ENCODE measurements around the gene SERTAD3. TPM values are rescaled to one million over a fixed set of nuclear protein-coding genes. Genes with fewer than 3 reads are reported as not detected.
"Not testable (repeated sequence)": the region's sequence is repeated elsewhere in the genome, so short reads cannot be mapped to it uniquely, and the experiment has no call there.

The SERTAD3 gene
- total and polyA plus RNA-seq, 2 experiments from 2014 or later, result 37.9 to 41.2 TPM

DNA sequence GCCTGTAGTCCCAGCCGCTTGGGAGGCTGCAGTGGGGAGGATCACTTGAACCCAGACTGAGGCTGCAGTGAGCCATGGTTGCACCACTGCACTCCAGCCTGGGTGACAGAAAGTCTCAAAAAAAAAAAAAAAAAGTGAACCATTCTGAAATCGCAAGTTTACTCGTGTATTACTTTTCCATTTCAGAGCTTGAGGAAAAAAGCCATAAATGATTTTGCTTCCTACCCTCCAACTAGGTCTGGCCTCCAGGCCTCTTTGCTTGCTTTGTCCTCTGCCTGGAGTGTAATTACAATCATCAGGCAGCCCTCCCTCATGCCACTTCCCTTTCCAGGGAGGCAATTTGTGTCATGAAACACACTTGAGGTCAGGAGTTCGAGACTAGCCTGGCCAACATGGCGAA is 12.9 kb upstream of the SERTAD3 start:
- WGBS, 2 experiments (ENCODE audit: low coverage in 1 of 2, low lambda C conversion rate in 2 of 2, missing lambda C conversion rate in 2 of 2), result 97 to 100% methylated on average over 5 of the region's 5 CpGs
- Histone ChIP-seq H3K4me1 (ENCODE audit: insufficient read depth) (no peaks in the 10 kb centered on the region), H2AFZ (no peak overlapping the region)

DNA sequence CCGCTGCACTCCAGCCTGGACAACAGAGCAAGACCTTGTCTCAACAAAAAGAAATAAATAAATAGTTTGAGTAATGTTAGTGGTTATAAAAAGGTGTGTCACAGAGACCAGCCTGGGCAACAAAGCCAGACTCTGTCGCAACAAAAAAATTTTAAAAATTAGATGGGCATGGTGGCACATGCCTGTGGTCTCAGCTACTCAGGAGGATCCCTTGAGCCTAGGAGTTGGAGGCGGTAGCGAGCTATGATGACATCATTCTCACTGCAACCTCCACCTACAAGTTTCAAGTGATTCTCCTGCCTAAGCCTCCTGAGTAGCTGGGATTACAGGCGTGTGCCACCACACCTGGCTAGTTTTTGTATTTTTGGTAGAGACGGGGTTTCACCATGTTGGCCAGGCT is 9.8 kb upstream of the SERTAD3 start:
- H3K4me1 ChIP-seq (ENCODE audit: insufficient read depth), result not testable (repeated sequence)

More for the DNA sequence above, 12.9 kb upstream of the SERTAD3 start:
- no peaks in the 10 kb centered on the region for H3K36me3 ChIP-seq (ENCODE audit: low read depth)
- no peaks in the 10 kb centered on the region for H3K9me2 ChIP-seq (ENCODE audit: insufficient read depth)
- no peaks in the 10 kb centered on the region for H3K27me3 ChIP-seq (replicated peaks; ENCODE audit: insufficient read depth)
- H3K79me2 ChIP-seq (ENCODE audit: insufficient read depth), result no peaks in the 10 kb centered on the region
- no peaks in the 10 kb centered on the region for H4K20me1 ChIP-seq (ENCODE audit: insufficient read depth)
- H3F3A ChIP-seq (ENCODE audit: insufficient read depth), result no peaks in the 10 kb centered on the region
- in situ Hi-C loops (cut with MboI), result no loop called here
- no peak for TF ChIP-seq EZH2phosphoT487 (IDR thresholded peaks at IDR 0.05; ENCODE audit: insufficient read depth, low read depth)
- no peak for TF ChIP-seq EZH2 (IDR thresholded peaks at IDR 0.05; ENCODE audit: insufficient read depth, poor library complexity, severe bottlenecking)
- no peak overlapping the region for H3K27ac ChIP-seq
- no peak overlapping the region for H3K9ac ChIP-seq
- H3K9me3 ChIP-seq (ENCODE audit: low read depth), result no peaks in the 10 kb centered on the region
- H3K4me3 ChIP-seq, result no peak overlapping the region
- H3K4me2 ChIP-seq (ENCODE audit: unreplicated experiment), result no peak overlapping the region
- no peak for DNase-seq

DNA sequence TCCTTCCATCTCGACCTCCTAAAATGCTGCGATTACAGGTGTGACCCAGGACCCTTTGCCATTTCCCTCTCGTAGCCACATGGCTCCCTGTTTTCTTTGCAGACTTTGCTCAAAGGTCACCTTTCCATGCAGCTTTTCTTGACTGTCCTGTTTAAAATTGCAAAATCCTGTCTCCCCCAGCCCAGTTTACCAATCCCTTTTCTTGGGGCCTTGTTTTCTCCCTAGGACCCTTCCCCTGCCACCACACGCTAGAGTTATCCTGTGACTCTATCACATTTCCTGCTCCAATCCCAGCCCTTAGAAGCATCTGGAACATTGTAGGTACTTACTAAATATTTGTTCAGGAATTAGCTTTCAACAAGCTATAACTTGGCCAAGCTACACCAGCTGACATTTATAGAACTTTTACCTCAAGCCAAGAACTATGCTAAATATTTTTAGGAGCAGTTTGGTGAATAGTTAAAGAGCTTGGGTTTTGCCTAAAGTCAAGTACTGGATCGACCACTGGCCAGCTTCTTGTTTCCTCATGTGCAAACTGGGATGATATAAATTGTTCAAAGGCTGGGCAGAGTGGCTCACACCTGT is 9.1 kb upstream of the SERTAD3 start:
- no peaks in the 10 kb centered on the region for H3K79me2 ChIP-seq (ENCODE audit: insufficient read depth)
- H3F3A ChIP-seq (ENCODE audit: insufficient read depth), result no peaks in the 10 kb centered on the region
- no peak overlapping the region for H2AFZ ChIP-seq
- in situ Hi-C loops (cut with MboI), result no loop called here
- WGBS, 2 experiments (ENCODE audit: low coverage in 1 of 2, low lambda C conversion rate in 2 of 2, missing lambda C conversion rate in 2 of 2), result 78 to 80% methylated on average over 5 of the region's 5 CpGs
- no peak overlapping the region for H3K4me2 ChIP-seq (ENCODE audit: unreplicated experiment)
- no peak overlapping the region for H3K9ac ChIP-seq
- no peak overlapping the region for H3K4me3 ChIP-seq
- no peaks in the 10 kb centered on the region for H3K9me3 ChIP-seq (ENCODE audit: low read depth)
- no peaks in the 10 kb centered on the region for H3K9me2 ChIP-seq (ENCODE audit: insufficient read depth)
- H3K27ac ChIP-seq, result no peak overlapping the region
- H4K20me1 ChIP-seq (ENCODE audit: insufficient read depth), result no peaks in the 10 kb centered on the region
- H3K27me3 ChIP-seq (replicated peaks; ENCODE audit: insufficient read depth), result no peaks in the 10 kb centered on the region
- DNase-seq, result no peak
- no peaks in the 10 kb centered on the region for H3K4me1 ChIP-seq (ENCODE audit: insufficient read depth)
- no peaks in the 10 kb centered on the region for H3K36me3 ChIP-seq (ENCODE audit: low read depth)
- TF ChIP-seq EZH2 (IDR thresholded peaks at IDR 0.05; ENCODE audit: insufficient read depth, poor library complexity, severe bottlenecking) (no peak), EZH2phosphoT487 (IDR thresholded peaks at IDR 0.05; ENCODE audit: insufficient read depth, low read depth) (no peak)

More for the DNA sequence above, 9.8 kb upstream of the SERTAD3 start:
- H3K9me2 ChIP-seq (ENCODE audit: insufficient read depth); H3K36me3 ChIP-seq (ENCODE audit: low read depth); H3K4me3 ChIP-seq; H3K27me3 ChIP-seq (replicated peaks; ENCODE audit: insufficient read depth); H3K79me2 ChIP-seq (ENCODE audit: insufficient read depth); H3K9me3 ChIP-seq (ENCODE audit: low read depth); H2AFZ ChIP-seq; H3K9ac ChIP-seq; H4K20me1 ChIP-seq (ENCODE audit: insufficient read depth); in situ Hi-C loops (cut with MboI); H3K27ac ChIP-seq; H3F3A ChIP-seq (ENCODE audit: insufficient read depth); H3K4me2 ChIP-seq (ENCODE audit: unreplicated experiment): not testable (repeated sequence)
- WGBS, 2 experiments (ENCODE audit: low coverage in 1 of 2, low lambda C conversion rate in 2 of 2, missing lambda C conversion rate in 2 of 2), result 90 to 92% methylated on average over 6 of the region's 6 CpGs
- peak; percentile 16 for DNase-seq

DNA sequence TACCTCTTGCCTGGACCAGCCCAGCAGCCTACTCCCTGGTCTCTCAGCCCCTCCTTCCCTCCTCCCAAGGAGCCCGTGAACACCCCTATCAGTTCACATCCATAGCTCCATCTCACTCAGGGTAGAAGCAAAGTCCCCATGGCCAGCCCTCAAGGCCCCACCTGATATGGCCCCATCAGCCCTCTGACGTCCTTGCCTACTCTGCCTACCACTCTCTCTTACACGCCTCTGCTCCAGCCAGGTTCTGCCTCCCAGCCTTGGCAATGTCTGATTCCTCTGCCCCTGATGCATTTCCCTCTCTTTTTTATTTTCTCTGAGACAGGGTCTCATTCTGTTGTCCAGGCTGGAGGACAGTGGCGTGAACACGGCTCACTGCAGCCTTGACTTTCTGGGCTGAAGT is 7.9 kb upstream of the SERTAD3 start:
- Histone ChIP-seq H3K4me2 (ENCODE audit: unreplicated experiment) (no peak overlapping the region), H3F3A (ENCODE audit: insufficient read depth) (no peaks in the 10 kb centered on the region), H3K79me2 (ENCODE audit: insufficient read depth) (no peaks in the 10 kb centered on the region), H4K20me1 (ENCODE audit: insufficient read depth) (no peaks in the 10 kb centered on the region), H3K9me3 (ENCODE audit: low read depth) (no peaks in the 10 kb centered on the region), H3K27ac (no peak overlapping the region), H3K4me1 (ENCODE audit: insufficient read depth) (no peaks in the 10 kb centered on the region), H2AFZ (no peak overlapping the region), H3K9me2 (ENCODE audit: insufficient read depth) (no peaks in the 10 kb centered on the region), H3K9ac (no peak overlapping the region), H3K36me3 (ENCODE audit: low read depth) (no peaks in the 10 kb centered on the region), H3K27me3 (replicated peaks; ENCODE audit: insufficient read depth) (no peaks in the 10 kb centered on the region), H3K4me3 (no peak overlapping the region)
- in situ Hi-C loops (cut with MboI), result no loop called here
- WGBS, 2 experiments (ENCODE audit: low coverage in 1 of 2, low lambda C conversion rate in 2 of 2, missing lambda C conversion rate in 2 of 2), result 68 to 80% methylated on average over 5 of the region's 5 CpGs
- no peak for DNase-seq
- TF ChIP-seq EZH2 (IDR thresholded peaks at IDR 0.05; ENCODE audit: insufficient read depth, poor library complexity, severe bottlenecking) (no peak), EZH2phosphoT487 (IDR thresholded peaks at IDR 0.05; ENCODE audit: insufficient read depth, low read depth) (no peak)

DNA sequence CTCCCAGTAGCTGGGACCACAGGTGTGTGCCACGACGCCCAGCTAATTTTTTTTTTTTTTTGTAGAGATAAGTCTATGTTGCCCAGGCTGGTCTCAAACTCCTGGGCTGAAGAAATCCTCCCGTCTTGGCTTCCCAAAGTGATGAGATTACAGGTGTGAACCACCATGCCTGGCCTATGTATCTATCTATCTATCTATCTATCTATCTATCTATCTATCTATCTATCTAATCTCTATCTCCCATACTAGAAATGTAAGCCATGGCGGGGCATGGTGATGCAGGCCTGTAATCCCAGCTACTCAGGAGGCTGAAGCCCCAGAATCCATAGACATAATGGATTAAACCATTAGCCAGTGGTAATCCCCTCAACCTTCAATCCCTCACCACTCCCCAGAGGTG is 6.5 kb upstream of the SERTAD3 start:
- DNase-seq, result no peak
- in situ Hi-C loops (cut with MboI), result no loop called here
- no peak overlapping the region for H3K27ac ChIP-seq

More for the DNA sequence above, 6.5 kb upstream of the SERTAD3 start:
- H3K4me2 ChIP-seq (ENCODE audit: unreplicated experiment), result no peak overlapping the region
- H3K27me3 ChIP-seq (replicated peaks; ENCODE audit: insufficient read depth), result no peaks in the 10 kb centered on the region
- H4K20me1 ChIP-seq (ENCODE audit: insufficient read depth), result no peaks in the 10 kb centered on the region
- H3K9me2 ChIP-seq (ENCODE audit: insufficient read depth), result no peaks in the 10 kb centered on the region
- H3K4me3 ChIP-seq, result no peak overlapping the region
- TF ChIP-seq EZH2phosphoT487 (IDR thresholded peaks at IDR 0.05; ENCODE audit: insufficient read depth, low read depth), result no peak
- TF ChIP-seq EZH2 (IDR thresholded peaks at IDR 0.05; ENCODE audit: insufficient read depth, poor library complexity, severe bottlenecking), result no peak
- H3K36me3 ChIP-seq (ENCODE audit: low read depth), result no peaks in the 10 kb centered on the region
- H2AFZ ChIP-seq, result no peak overlapping the region
- peaks cover 5% of the 10 kb centered on the region; the same call in 1 of the 2 replicates for H3F3A ChIP-seq (ENCODE audit: insufficient read depth)
- no peak overlapping the region for H3K9ac ChIP-seq
- no peaks in the 10 kb centered on the region; the same call in 1 of the 2 replicates for H3K4me1 ChIP-seq (ENCODE audit: insufficient read depth)
- H3K79me2 ChIP-seq (ENCODE audit: insufficient read depth), result no peaks in the 10 kb centered on the region
- no peaks in the 10 kb centered on the region for H3K9me3 ChIP-seq (ENCODE audit: low read depth)
- WGBS, 2 experiments (ENCODE audit: low coverage in 1 of 2, low lambda C conversion rate in 2 of 2, missing lambda C conversion rate in 2 of 2), result 94 to 96% methylated on average over 4 of the region's 4 CpGs

All from GM23248 (cell line).